ENCODE results near the gene ROBO4. TPM values are rescaled to one million over a fixed set of nuclear protein-coding genes. Genes with fewer than 3 reads are reported as not detected.

The ROBO4 gene
- total and polyA plus RNA-seq, 2 of the 13 experiments (the other 11 are each of a cell fraction or from before 2014, with no cell fraction given) = 0.07 to 1.1 TPM

DNA sequence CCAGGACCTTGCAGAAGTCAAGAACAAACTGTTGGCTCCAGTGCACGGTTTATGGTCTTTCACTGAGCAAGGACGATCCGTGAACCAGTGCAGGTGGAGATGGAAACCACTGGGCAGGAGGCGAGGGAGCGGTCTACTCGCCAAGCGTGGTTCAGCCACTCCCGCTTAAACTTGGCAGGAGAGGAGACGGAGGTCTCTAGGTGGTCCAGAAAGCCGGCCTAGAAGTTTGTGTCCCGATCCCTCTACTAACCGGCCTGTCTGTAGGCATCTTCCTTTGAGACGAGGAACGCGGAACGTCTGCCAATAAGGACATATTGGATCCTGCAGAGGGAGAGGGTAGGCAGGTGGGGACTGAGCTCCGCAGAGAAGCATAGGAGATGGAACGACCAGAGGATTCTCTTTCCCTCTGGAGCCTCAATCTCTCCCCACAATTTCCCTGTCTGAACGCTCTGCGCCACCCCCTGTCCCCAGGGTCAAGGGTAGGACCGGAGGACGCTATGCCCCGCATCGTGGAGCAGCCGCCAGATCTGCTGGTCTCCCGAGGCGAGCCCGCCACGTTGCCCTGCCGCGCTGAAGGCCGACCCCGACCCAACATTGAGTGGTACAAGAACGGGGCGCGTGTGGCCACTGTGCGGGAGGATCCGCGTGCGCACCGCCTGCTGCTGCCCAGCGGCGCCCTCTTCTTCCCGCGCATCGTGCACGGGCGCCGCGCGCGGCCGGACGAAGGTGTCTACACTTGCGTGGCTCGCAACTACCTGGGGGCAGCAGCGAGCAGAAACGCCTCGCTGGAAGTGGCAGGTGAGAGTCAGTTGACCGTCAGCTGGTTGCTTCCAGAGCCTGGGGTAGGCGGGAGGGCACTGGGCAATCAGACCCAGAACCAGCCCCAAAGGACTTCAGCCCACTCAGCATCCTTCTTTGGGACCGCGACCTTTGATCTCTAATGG, 29.1 kb downstream of the ROBO4 start (continued):
- peak; percentile 53; the same call in 1 of the 2 replicates for TF ChIP-seq ZNF687 (CRISPR knock-in tag; IDR thresholded peaks at IDR 0.05)

DNA sequence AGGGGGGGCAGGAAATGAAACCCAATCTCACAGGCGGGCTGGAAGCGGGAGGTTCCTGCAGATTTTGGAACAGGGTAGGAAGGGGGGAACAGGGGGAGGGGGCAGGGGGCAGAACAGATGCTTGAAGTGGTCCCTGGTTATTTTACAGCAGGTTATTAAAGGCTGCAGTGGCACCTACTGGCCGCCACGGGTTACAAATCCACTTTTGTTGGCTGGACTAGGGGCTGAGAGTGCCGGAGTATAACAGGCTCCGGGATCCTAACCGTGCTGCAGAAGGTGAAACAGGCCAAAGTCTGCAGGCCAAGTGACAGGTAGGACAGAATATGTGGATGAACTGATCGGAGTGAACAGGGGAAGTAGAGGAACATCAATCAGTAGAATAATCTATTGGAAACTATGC, 30.0 kb downstream of the ROBO4 start:
- Histone ChIP-seq H3K9ac (ENCODE audit: insufficient read depth, low read depth, low read length) (no peak overlapping the region), H3K79me2 (ENCODE audit: insufficient read depth, low read length) (no peaks in the 10 kb centered on the region), H3K4me1 (ENCODE audit: insufficient read depth, low read length) (peaks cover 32% of the 10 kb centered on the region), H3K27ac (ENCODE audit: extremely low read length, insufficient read depth, low read length) (no peak overlapping the region), H4K20me1 (ENCODE audit: insufficient read depth, low read length) (no peaks in the 10 kb centered on the region), H3K4me3 (replicated peaks in 1 of 3; ENCODE audit: insufficient read depth in 1 of 3, low read depth in 2 of 3, low read length in 3 of 3) (no peak overlapping the region), H3K9me3 (ENCODE audit: low read length) (no peaks in the 10 kb centered on the region), H3K27me3 (ENCODE audit: control insufficient read depth in 1 of 2, insufficient read depth in 2 of 2, low read length in 2 of 2) (peaks cover 15 to 76% of the 10 kb centered on the region in 2 experiments; a peak in 4 of 5 replicates), H3K36me3 (replicated peaks in 1 of 2; ENCODE audit: control insufficient read depth in 1 of 2, insufficient read depth in 2 of 2, low read length in 2 of 2) (no peaks in the 10 kb centered on the region), H2AFZ (ENCODE audit: low read length) (no peak overlapping the region), H3K4me2 (ENCODE audit: low read depth, low read length) (no peak overlapping the region)
- TF ChIP-seq ARNTL (CRISPR knock-in tag; IDR thresholded peaks at IDR 0.05) (no peak), RAD21 (CRISPR knock-in tag; IDR thresholded peaks at IDR 0.05) (0 out of 2 replicates have a peak, but pooled peaks have one; percentile 22), STAG1 (CRISPR knock-in tag; IDR thresholded peaks at IDR 0.05) (peak; percentile 67)
- TF ChIP-seq, protein P1, sequence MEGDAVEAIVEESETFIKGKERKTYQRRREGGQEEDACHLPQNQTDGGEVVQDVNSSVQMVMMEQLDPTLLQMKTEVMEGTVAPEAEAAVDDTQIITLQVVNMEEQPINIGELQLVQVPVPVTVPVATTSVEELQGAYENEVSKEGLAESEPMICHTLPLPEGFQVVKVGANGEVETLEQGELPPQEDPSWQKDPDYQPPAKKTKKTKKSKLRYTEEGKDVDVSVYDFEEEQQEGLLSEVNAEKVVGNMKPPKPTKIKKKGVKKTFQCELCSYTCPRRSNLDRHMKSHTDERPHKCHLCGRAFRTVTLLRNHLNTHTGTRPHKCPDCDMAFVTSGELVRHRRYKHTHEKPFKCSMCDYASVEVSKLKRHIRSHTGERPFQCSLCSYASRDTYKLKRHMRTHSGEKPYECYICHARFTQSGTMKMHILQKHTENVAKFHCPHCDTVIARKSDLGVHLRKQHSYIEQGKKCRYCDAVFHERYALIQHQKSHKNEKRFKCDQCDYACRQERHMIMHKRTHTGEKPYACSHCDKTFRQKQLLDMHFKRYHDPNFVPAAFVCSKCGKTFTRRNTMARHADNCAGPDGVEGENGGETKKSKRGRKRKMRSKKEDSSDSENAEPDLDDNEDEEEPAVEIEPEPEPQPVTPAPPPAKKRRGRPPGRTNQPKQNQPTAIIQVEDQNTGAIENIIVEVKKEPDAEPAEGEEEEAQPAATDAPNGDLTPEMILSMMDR (CRISPR knock-in tag; IDR thresholded peaks at IDR 0.05) = peak; percentile 65
- peak; percentile 25 for DNase-seq (ENCODE audit: low spot score)
- ATAC-seq = peak; percentile 75
- WGBS (ENCODE audit: low lambda C conversion rate) = 5% methylated on average over 8 of the region's 8 CpGs
- in situ Hi-C loops (cut with HindIII; ENCODE audit: extremely low pct_ligation_motif_present, low pct_unique_long_range_greater_than_20kb) = loop anchor here (10.0 kb wide), 3 partner anchors 193 to 463 kb away; partner anchors contain the start of genes SIAE and SPA17
- CTCF ChIA-PET (ENCODE audit: low intra/inter-chr PET ratio, low total read pairs) = interaction anchor here (0.6 to 2.7 kb wide), 5 partner anchors 8 to 225 kb away, joined by 3 to 18 read pairs (median 5); no protein-coding TSS in a partner anchor
- BruUV-seq (replicated peaks) = no TSS peak
- FAIRE-seq = peak; percentile 60
- POLR2A ChIA-PET = interaction anchor here (1.5 kb wide), 1 partner anchor 194 kb away, joined by 4 read pairs; the partner anchor contains the start of genes SIAE and SPA17
- intact Hi-C loops (cut with micrococcal nuclease; ENCODE audit: unreplicated experiment) = loop anchor here (1.0 to 2.0 kb wide), 4 partner anchors 30 to 453 kb away; no protein-coding TSS in a partner anchor

Data from HepG2 (cell line).